A673 (cell line): Measurements from ENCODE around the gene MEX3B.

Experiments used
- CTCF ChIP-seq: fragments of 300-800, 200-600 bp; sonication (generic); conservative IDR thresholded peaks from 2 replicates; pipeline ENCODE4 v1.5.1; 2017; ENCODE audit warnings: low read depth, mild to moderate bottlenecking, antibody characterized with exemption, low read length, moderate library complexity, mixed read lengths
- EZH2 ChIP-seq: fragments of 200-600 bp; sonication (generic); IDR thresholded peaks from 2 replicates; pipeline ENCODE4 v1.6.1; 2017; ENCODE audit warnings: borderline replicate concordance, low read depth, mild to moderate bottlenecking, mixed read lengths, antibody characterized with exemption, low read length; ENCODE audit not compliant: poor library complexity, severe bottlenecking

DNA sequence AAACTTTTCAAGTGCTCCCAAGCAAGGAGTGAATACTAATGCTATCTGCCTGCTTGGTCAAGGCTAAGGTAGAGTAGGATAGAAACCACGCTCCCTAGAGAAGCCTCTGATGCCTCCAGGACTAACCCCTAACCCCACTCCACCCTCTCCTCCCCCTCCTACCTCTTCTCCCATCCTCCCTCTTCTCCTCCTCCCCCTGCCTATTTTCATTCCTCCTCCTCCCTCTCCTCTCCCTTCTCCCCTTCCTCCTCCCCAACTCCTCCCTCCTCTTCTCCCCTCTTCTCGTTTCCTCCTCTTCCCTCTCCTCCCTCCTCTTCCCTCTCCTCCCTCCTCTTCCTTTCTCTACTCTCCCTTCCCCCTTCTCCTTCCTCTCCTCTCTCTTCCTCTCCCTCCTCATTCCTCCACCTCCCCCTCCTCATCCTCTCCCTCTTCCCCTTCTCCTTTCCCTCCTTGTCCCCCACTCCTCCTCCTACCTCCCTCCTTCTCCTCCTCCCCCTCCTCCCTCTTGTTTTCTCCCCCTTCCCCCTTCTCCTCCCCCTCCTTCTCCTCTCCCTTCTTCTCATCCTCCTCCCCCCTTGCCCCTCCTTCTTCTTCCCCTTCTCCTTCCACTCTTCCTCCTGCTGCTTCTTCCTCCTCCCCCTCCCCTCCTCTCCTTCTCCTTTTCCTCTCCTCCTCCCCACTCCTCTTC lies 12.8 kb upstream of the MEX3B start:
- TF ChIP-seq CTCF = no peak
- TF ChIP-seq EZH2 = no peak
